Measurements from ENCODE around the gene CRISPLD2.

The CRISPLD2 gene

GRCh38 chr16:84918006-84918909, 98.5 kb downstream of the CRISPLD2 start:
- no peak for DNase-seq

DNA sequence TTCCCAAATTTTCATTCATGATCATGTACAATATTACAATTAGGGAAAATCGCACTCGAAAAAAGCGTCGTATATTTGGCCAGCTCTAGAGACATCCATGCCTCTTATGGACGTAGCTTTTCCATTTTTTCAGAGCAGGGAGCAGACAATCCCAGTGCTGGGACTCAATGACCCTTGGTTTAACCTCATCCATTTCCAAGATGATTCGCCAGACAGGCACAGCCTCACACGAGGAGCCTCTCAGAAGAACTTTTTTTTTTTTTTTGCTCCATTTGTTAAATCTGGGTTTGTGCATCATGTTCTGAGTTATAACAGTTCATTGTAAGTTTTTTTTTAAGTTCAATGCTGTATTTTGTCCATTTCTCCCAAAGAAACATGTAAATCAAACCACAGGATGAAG, 99.5 kb downstream of the CRISPLD2 start:
- no peak for DNase-seq

DNA sequence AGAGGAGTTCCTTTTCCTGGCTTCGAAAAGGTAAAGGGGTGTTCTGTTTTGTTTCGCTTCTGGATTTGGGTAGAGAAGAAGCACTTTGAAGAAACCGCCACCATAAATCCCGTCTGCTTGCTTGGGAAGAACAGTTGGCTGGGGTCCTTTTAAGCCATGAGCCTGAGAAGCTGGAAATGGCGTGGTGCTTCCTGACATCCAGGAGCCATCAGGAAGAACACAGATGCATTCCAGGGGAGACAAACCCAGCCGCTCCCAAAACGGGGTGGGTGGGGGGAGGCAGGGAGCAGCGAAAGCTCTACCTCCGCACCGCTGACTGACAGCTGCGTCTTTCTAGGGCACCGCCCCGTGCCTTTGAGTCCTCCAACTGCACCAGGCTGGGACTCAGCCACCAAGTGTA, 99.9 kb downstream of the CRISPLD2 start:
- no peak for DNase-seq

DNA sequence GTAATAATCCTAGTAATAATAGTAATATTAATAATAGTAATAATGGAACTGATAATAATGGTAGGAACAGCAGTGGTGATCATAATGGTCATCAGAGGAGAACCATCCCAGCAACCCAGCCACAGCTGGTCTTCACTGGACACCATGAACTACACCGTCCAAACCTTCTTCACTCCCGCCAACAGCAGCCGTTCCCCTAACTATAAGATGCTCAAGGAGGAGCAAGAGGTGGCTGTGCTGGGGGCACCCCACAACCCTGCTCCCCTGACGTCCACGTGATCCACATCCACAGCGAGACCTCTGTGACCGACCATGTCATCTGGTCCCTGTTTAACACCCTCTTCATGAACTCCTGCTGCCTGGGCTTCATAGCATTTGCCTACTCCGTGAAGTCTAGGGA, 100.5 kb downstream of the CRISPLD2 start:
- no peak for DNase-seq

GRCh38 chr16:84922351-84923120, 102.8 kb downstream of the CRISPLD2 start:
- DNase-seq = peak; percentile 68

- no peak for DNase-seq
Observed at GRCh38 chr16:84924331-84925091, 104.7 kb downstream of the CRISPLD2 start.

- DNase-seq = peak; percentile 32
Observed at GRCh38 chr16:84925092-84925772, 105.4 kb downstream of the CRISPLD2 start.

DNA sequence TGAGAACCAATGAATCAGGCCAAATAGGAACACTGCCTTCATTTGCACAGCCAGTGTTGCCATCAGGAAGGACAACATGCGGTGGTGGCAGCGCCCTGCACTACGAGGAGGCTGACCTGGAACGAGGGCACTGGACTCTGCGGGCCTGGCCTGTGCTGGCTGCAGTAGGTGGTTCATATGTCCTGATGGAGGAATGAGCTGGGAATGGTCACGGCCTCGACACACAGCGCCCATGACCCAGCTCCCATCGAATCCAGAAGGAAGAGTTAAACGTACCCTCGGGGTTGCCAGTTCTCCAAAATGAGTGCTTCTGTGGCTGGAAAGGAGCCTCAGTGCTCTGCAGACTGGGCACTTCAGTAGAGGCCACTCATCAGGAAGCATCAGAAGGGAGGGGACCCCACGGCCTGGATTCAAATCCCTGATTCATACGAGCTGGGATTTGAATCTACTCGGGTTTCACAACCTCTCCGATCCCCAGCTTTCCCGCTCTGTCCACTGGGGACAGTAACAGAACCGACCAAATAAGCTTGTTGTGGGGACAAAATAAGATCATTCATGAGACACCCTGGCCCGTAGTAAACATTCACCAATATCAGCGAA, 106.1 kb downstream of the CRISPLD2 start:
- DNase-seq = no peak

- no peak for DNase-seq
Observed at GRCh38 chr16:84926462-84926861, 106.7 kb downstream of the CRISPLD2 start.

DNA sequence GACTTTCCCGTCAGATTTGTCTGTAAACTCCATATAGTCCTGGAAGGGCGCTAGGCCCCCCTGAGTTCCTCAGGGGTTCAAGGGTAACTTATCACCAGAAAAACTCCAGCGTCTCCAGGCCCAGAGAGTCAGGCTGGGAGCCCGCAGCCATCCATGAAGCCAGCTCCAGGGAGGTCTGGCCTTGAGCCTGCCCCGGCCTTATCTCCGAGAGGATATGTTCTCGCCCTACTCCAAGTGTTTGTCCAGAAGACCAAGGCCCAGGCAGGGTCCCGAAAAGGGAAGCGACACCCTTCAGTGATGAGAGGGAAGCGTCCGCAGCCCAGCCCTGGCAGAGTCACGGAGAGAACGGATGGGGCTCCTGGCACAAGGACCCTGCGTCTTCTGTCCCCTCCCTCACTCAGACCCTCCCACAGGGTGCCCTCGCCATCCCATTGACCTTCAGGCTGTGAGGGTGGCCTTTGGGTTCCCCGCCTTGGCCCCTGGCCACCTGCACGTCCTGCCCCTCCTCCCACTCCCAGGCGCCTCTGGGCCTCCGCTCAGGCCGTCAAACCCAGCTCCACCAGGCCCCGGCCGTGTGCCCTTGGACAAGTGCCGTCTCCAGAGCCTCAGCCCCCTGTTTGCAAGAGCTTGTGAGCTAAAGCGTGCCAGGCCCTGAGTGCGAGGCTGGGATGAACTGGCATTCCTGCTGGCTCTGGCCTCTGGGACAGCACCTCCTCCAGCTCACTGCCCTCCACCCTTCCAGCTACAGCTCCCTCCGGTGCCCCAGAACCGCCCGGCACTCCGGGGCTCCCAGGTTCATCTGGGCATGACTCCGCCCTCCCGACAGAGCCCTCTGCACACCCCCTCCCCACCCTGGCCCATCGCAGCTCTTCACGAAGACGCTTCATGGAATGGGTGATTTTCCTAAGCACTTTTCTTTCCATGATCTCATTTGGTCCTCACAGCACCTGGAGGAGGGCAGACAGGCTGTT, 108.1 kb downstream of the CRISPLD2 start:
- DNase-seq = no peak

GRCh38 chr16:84928679-84929420, 109.1 kb downstream of the CRISPLD2 start:
- no peak for DNase-seq

- no peak for DNase-seq
Observed at GRCh38 chr16:84929421-84930297, 109.9 kb downstream of the CRISPLD2 start.

GRCh38 chr16:84930298-84931106, 110.7 kb downstream of the CRISPLD2 start:
- no peak for DNase-seq

DNA sequence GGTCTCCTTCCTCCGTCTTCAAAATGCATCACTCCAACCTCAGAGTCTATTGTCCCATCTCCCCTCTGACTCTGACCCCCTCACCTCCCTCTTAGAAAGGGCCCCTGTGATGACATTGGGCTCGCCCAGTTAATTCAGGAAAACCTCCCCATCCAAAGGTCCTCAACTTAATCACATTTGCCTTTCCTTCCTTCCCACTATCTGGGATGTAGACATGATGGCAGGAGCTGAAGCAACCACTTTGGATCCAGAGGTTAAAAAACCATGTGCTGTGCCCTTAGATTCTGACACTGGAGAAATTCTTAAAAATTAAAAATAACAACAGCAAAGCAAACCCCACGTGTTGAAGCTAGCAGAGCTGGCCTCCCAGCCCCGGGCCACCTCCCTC, 111.3 kb downstream of the CRISPLD2 start:
- no peak for DNase-seq

GRCh38 chr16:84931506-84931905, 111.7 kb downstream of the CRISPLD2 start:
- no peak for DNase-seq

DNA sequence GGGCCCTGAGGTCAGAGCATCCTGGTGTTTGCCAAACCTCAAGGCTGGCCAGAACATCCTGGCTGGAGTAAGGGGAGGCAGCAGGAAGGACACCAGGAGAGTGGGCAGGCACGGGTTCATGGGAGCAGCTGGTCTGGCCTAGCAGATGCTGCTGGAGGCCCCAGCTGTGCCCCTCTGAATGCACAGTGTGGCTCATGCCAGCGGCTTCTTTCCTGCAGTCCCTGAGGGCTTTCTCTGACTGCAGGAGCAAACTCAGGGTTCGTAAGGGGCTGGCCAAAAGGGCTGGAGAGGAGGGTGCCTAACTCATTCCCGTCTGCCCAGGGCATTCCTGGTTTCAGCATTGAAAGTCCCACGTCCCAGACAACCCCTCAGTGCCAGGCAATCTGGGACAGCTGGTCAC, 112.9 kb downstream of the CRISPLD2 start:
- DNase-seq = no peak

DNA sequence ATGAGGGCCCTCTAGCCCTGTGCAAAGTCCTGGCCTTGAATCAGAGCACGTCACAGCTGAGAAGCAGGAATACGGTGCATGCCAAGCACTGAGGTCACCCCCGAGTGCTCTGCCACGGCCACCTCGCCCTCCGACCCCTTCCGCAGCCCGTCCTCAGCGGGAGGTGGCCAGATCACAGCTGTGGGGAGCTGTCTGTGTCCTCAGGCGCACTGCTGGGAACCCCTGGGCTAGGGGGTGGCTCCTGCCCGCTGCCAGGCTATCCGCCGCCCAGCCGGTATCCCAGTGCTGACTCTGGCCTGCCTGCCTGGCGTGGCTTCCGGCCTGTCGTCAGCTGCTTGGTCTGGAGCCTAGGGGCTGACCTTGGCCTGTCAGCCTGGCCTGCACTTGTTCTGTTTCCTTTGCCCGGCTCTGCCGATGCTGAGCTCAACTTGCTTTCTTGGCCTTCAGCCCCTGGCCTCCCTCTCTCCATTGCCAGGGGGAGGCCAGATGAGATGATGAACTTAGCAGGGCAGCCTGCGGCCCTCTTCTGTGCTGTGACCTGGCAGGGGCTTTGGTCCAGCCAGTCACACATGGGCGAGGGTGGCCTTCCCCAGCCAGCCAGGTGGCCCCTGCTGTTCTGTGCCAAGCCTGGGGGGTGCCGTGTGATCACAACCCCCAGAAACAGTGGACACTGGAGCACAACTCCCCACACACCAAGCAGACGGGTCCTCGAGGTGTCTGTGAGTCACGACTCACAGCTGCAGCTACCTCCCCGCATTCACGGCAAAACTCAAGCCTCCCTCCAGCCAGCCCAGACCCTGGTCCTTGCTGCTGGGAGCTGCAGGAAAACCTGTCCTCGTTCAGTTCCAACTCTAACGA, 114.2 kb downstream of the CRISPLD2 start:
- no peak for DNase-seq

All from COR-L47 (cell line).